B cell (primary cell): ENCODE measurements around the gene ADGRD1. TPM values are rescaled to one million over a fixed set of nuclear protein-coding genes. Genes with fewer than 3 reads are reported as not detected.

Experiments
- ATAC-seq: fragments of 200-7000 bp; cut with Tn5 transposase; one replicate; pipeline ENCODE4 v1.10.0; 2021; ENCODE audit warnings: low read depth, mild to moderate bottlenecking, moderate number of reproducible peaks, moderate library complexity
- CTCF ChIA-PET: fragments of 350-600 bp; sonication (Branson Sonifier 250); formaldehyde crosslinking; loops from one replicate; lab custom pipeline; 2021; ENCODE audit warnings: antibody characterized with exemption, inconsistent platforms; lab: Charles Lee
- POLR2A ChIA-PET: fragments of 350-600 bp; sonication (Branson Sonifier 250); formaldehyde crosslinking; loops from one replicate; lab custom pipeline; 2021; ENCODE audit warnings: antibody characterized with exemption; lab: Charles Lee
- DNase-seq: peaks from one replicate; pipeline ENCODE4 v3.0.0; 2013
- H2AFZ ChIP-seq: 2 replicates; pipeline ENCODE4 v1.6.1; 2012; ENCODE audit warnings: mild to moderate bottlenecking, low read depth, low read length; ENCODE audit not compliant: insufficient read depth, poor library complexity, severe bottlenecking
- H3K27ac ChIP-seq, 2 donors: 1 replicate in 1 of 2; 2 replicates in 1 of 2; pipeline ENCODE4 v1.5.1; 2012 to 2013; ENCODE audit warnings: low read length in 2 of 2, mild to moderate bottlenecking in 2 of 2, moderate library complexity in 1 of 2
- H3K27me3 ChIP-seq, 4 experiments: fragments of 200-600 bp in 1 of 4; sonication (generic) in 1 of 4; replicated peaks in 1 of 4; 1 replicate in 2 of 4; 2 replicates in 2 of 4; pipeline versions ENCODE4 v1.6.1 to v1.7.0; 2013 to 2016; ENCODE audit warnings: low read length in 3 of 4, mild to moderate bottlenecking in 2 of 4, mixed read lengths in 1 of 4, moderate library complexity in 1 of 4; ENCODE audit not compliant: insufficient read depth in 4 of 4, control insufficient read depth in 3 of 4; ENCODE audit errors: control extremely low read depth in 1 of 4
- H3K36me3 ChIP-seq, 2 experiments: replicated peaks in 1 of 2; 1 replicate in 1 of 2; 2 replicates in 1 of 2; pipeline versions ENCODE4 v1.6.1 to v1.7.1; 2013; ENCODE audit warnings: low read length in 1 of 2; ENCODE audit not compliant: insufficient read depth in 2 of 2, control insufficient read depth in 1 of 2; ENCODE audit errors: control extremely low read depth in 1 of 2, extremely low read depth in 1 of 2
- H3K4me1 ChIP-seq, 2 donors: fragments of 200-600 bp in 1 of 2; sonication (generic) in 1 of 2; 1 replicate in 1 of 2; 2 replicates in 1 of 2; pipeline versions ENCODE4 v1.5.1 to v1.6.1; 2013 to 2017; ENCODE audit warnings: low read length in 2 of 2; ENCODE audit not compliant: control insufficient read depth in 2 of 2, insufficient read depth in 2 of 2
- H3K4me2 ChIP-seq: replicated peaks from 2 replicates; pipeline ENCODE3; 2012; ENCODE audit warnings: mild to moderate bottlenecking, low read depth, low read length; ENCODE audit not compliant: poor library complexity, severe bottlenecking
- H3K4me3 ChIP-seq, 5 experiments: fragments of 200-600 bp in 1 of 5; sonication (generic) in 1 of 5; 1 replicate in 3 of 5; 2 replicates in 2 of 5; pipeline versions ENCODE4 v1.5.1 to v1.7.0; 2011 to 2016; ENCODE audit warnings: low read length in 4 of 5, mild to moderate bottlenecking in 4 of 5, low read depth in 2 of 5, control low read depth in 1 of 5, moderate library complexity in 1 of 5; ENCODE audit not compliant: insufficient read depth in 1 of 5; ENCODE audit errors: control extremely low read depth in 1 of 5, extremely low read depth in 1 of 5
- H3K79me2 ChIP-seq: fragments of 200-600 bp; sonication (generic); one replicate; pipeline ENCODE4 v1.6.0; 2016; ENCODE audit warnings: low read length; ENCODE audit not compliant: control insufficient read depth, insufficient read depth
- H3K9ac ChIP-seq: fragments of 200-600 bp; sonication (generic); 2 replicates; pipeline ENCODE4 v1.6.1; 2017; ENCODE audit warnings: mild to moderate bottlenecking, low read length, moderate library complexity
- H3K9me3 ChIP-seq, 3 donors: one replicate each; pipeline versions ENCODE4 v1.6.1 to v1.7.1; 2013; ENCODE audit warnings: low read length in 2 of 3; ENCODE audit not compliant: control insufficient read depth in 2 of 3, insufficient read depth in 1 of 3; ENCODE audit errors: control extremely low read depth in 1 of 3
- H4K20me1 ChIP-seq: 2 replicates; pipeline ENCODE4 v1.6.0; 2012; ENCODE audit warnings: mild to moderate bottlenecking, low read length; ENCODE audit not compliant: insufficient read depth, control insufficient read depth, poor library complexity, severe bottlenecking
- H3K27ac Mint-ChIP-seq: one replicate; pipeline ENCODE4 v1.8.0; 2021; ENCODE audit warnings: mixed read lengths
- H3K27me3 Mint-ChIP-seq: one replicate; pipeline ENCODE4 v1.8.0; 2021; ENCODE audit warnings: mixed read lengths
- H3K4me1 Mint-ChIP-seq: one replicate; pipeline ENCODE4 v1.8.0; 2021; ENCODE audit warnings: mixed read lengths
- H3K4me3 Mint-ChIP-seq: one replicate; pipeline ENCODE4 v1.8.0; 2021; ENCODE audit warnings: mixed read lengths
- H3K9me3 Mint-ChIP-seq: one replicate; pipeline ENCODE4 v1.8.0; 2022; ENCODE audit warnings: mixed read lengths; ENCODE audit not compliant: insufficient read depth
- CTCF ChIP-seq: fragments of 200-600 bp; IDR thresholded peaks from one replicate; pipeline ENCODE4 v1.8.0; 2022; ENCODE audit warnings: antibody characterized with exemption, mild to moderate bottlenecking
- EZH2 ChIP-seq: IDR thresholded peaks from 2 replicates; pipeline ENCODE4 v1.6.1; 2012; ENCODE audit warnings: borderline replicate concordance, low read depth, mild to moderate bottlenecking, moderate library complexity, low read length; ENCODE audit not compliant: insufficient read depth, poor library complexity, severe bottlenecking
- WGBS: methylation state at CpG from one replicate; pipeline ENCODE4 v1.1.5; 2013; ENCODE audit warnings: missing lambda C conversion rate; ENCODE audit not compliant: insufficient coverage; 5-methylcytosine and 5-hydroxymethylcytosine counted together
- intact Hi-C: fragments of 100-400 bp; cut with micrococcal nuclease; formaldehyde crosslinking; loops from one replicate; pipeline ENCODE4 v1.10.0; 2022
- polyA plus RNA-seq: library from polyadenylated mRNA; depleted of rRNA; stranded (reverse); fragments of >200 nt; gene quantifications from 2 replicates; pipeline ENCODE4 v1.2.3, GENCODE V29; 2012
- total RNA-seq, 2 donors: library from RNA; stranded (reverse); fragments of 120-200 nt in 1 of 2; gene quantifications; 1 replicate in 1 of 2; 2 replicates in 1 of 2; pipeline versions ENCODE4 v1.2.3 to v1.2.4, GENCODE V29; 2013 to 2022

The ADGRD1 gene
- total and polyA plus RNA-seq, 2 donors (not counting 1 experiment from before 2014, with no cell fraction given), result 1.1 to 2.2 TPM

GRCh38 chr12:131087302-131087818 is 133.7 kb downstream of the ADGRD1 start:
- Histone ChIP-seq H3K27me3 (no peaks in the 10 kb centered on the region), H4K20me1 (no peaks in the 10 kb centered on the region), H3K4me1 (no peaks in the 10 kb centered on the region), H3K4me2 (no peak overlapping the region), H2AFZ (no peak overlapping the region), H3K27ac (no peak overlapping the region), H3K9me3 (no peaks in the 10 kb centered on the region), H3K9ac (no peak overlapping the region), H3K36me3 (no peaks in the 10 kb centered on the region), H3K4me3 (no peak overlapping the region), H3K79me2 (no peaks in the 10 kb centered on the region)
- H3K27me3 Mint-ChIP-seq, result peaks cover 9% of the 10 kb centered on the region
- WGBS, result 93% methylated on average over 22 of the region's 24 CpGs
- TF ChIP-seq CTCF, result no peak
- no peak for TF ChIP-seq EZH2
- no peak overlapping the region for H3K27ac Mint-ChIP-seq
- H3K4me1 Mint-ChIP-seq, result peaks cover 7% of the 10 kb centered on the region
- intact Hi-C loops, result no loop called here
- ChIA-PET POLR2A (no interaction called here), CTCF (no interaction called here)
- no peak for ATAC-seq
- DNase-seq, result no peak
- no peak overlapping the region for H3K4me3 Mint-ChIP-seq
- H3K9me3 Mint-ChIP-seq, result no peaks in the 10 kb centered on the region

GRCh38 chr12:131087991-131088700 is 134.4 kb downstream of the ADGRD1 start:
- ATAC-seq, result no peak
- POLR2A ChIA-PET, result no interaction called here
- no peak overlapping the region for H3K4me3 Mint-ChIP-seq
- Histone ChIP-seq H3K79me2 (no peaks in the 10 kb centered on the region), H2AFZ (no peak overlapping the region), H3K27me3 (no peaks in the 10 kb centered on the region), H3K4me3 (no peak overlapping the region), H3K9ac (no peak overlapping the region), H3K36me3 (no peaks in the 10 kb centered on the region), H3K4me2 (no peak overlapping the region), H3K9me3 (no peaks in the 10 kb centered on the region), H3K27ac (no peak overlapping the region), H3K4me1 (peaks cover 3 to 5% of the 10 kb centered on the region in 2 donors), H4K20me1 (no peaks in the 10 kb centered on the region)
- TF ChIP-seq CTCF (no peak), EZH2 (no peak)
- H3K9me3 Mint-ChIP-seq, result no peaks in the 10 kb centered on the region
- no peak for DNase-seq
- H3K4me1 Mint-ChIP-seq, result peaks cover 10% of the 10 kb centered on the region
- CTCF ChIA-PET, result no interaction called here
- H3K27ac Mint-ChIP-seq, result no peak overlapping the region
- intact Hi-C loops, result no loop called here
- H3K27me3 Mint-ChIP-seq, result peaks cover 9% of the 10 kb centered on the region
- 96% methylated on average over 37 of the region's 38 CpGs for WGBS
